ENCODE results near the gene B4GALT5.

The B4GALT5 gene

DNA sequence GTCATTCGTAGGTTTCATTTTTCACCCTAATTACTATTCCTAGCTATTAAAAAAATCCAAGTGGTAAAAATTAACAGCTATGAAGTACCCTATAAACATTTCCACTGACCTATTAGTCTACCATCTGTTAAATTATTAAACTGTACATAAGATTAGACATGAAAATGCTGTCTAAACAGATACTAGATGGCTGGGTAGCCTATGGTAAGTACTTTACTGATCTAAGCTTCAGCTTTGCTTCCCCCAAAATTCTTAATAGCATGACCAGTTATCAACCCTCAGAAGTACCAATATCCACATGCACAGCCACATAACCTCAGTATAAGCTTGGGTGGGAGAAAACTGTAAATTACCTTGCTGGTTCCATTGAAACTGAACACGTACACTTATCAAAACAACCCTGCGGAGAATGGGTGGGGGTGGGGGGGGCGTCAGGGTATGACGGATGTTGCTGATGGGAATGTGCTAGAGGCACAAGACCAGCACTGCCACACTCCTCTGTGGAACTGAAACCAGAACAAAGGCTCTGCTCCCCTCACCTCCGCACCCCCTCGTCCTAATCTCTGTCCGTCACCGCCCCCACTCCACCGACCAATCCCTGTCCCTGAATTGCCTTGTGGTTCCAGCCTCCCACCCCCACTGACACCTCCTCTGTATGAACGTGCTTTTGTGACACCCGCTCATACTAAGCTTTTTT lies 45.3 kb downstream of the B4GALT5 start:
- TF ChIP-seq, protein P1, sequence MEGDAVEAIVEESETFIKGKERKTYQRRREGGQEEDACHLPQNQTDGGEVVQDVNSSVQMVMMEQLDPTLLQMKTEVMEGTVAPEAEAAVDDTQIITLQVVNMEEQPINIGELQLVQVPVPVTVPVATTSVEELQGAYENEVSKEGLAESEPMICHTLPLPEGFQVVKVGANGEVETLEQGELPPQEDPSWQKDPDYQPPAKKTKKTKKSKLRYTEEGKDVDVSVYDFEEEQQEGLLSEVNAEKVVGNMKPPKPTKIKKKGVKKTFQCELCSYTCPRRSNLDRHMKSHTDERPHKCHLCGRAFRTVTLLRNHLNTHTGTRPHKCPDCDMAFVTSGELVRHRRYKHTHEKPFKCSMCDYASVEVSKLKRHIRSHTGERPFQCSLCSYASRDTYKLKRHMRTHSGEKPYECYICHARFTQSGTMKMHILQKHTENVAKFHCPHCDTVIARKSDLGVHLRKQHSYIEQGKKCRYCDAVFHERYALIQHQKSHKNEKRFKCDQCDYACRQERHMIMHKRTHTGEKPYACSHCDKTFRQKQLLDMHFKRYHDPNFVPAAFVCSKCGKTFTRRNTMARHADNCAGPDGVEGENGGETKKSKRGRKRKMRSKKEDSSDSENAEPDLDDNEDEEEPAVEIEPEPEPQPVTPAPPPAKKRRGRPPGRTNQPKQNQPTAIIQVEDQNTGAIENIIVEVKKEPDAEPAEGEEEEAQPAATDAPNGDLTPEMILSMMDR (IDR thresholded peaks at IDR 0.05; ENCODE audit: low read depth, low read length), result no peak
- in situ Hi-C loops (cut with HindIII; ENCODE audit: low sequenced_read_pairs), result no loop called here
- DNase-seq (ENCODE audit: low read depth, low spot score), result no peak
- H3K4me3 ChIP-seq (ENCODE audit: low read depth, low read length), result no peak overlapping the region

DNA sequence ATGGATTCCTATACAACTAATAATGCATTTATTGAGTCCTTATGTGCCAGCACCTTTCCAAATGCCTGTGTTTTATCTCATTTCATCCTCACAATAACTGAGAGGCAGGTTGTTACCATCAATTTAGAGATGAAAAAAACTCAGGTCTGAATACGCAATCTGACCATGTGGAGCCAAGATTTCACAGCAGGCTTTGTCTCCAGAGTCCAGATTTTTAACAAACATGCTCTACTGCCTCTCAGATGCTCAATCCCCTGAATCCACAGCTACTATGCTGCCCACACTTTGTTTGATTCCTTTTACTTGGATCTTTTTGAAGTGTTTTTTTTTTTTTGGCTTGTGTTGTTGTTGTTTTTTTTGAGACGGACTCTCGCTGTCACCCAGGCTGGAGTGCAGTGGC lies 46.8 kb downstream of the B4GALT5 start:
- H3K4me3 ChIP-seq (ENCODE audit: low read depth, low read length), result no peak overlapping the region
- DNase-seq (ENCODE audit: low read depth, low spot score), result no peak
- TF ChIP-seq, protein P1 (IDR thresholded peaks at IDR 0.05; ENCODE audit: low read depth, low read length), result no peak
- in situ Hi-C loops (cut with HindIII; ENCODE audit: low sequenced_read_pairs), result no loop called here

DNA sequence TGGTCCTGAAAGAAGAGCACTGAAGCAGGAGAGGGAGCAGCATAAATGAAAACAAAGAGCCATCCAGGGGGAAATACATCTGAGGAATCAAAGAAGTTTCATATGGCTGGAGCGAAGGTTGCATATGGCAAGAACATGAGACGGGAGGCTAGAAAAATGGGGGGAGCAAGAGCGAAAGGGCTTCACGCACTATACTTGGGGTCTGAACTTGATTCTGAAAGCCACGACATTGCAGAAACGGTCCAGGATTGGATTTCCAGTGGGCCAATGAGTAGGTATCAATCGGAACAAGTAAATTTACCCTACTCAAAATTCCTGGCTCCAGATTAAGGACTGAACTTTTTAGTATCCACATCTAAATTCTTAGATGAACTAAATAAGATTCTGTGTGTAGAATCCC lies 47.9 kb downstream of the B4GALT5 start:
- TF ChIP-seq, protein P1 (IDR thresholded peaks at IDR 0.05; ENCODE audit: low read depth, low read length), result no peak
- H3K4me3 ChIP-seq (ENCODE audit: low read depth, low read length), result no peak overlapping the region
- DNase-seq (ENCODE audit: low read depth, low spot score), result no peak
- in situ Hi-C loops (cut with HindIII; ENCODE audit: low sequenced_read_pairs), result no loop called here

DNA sequence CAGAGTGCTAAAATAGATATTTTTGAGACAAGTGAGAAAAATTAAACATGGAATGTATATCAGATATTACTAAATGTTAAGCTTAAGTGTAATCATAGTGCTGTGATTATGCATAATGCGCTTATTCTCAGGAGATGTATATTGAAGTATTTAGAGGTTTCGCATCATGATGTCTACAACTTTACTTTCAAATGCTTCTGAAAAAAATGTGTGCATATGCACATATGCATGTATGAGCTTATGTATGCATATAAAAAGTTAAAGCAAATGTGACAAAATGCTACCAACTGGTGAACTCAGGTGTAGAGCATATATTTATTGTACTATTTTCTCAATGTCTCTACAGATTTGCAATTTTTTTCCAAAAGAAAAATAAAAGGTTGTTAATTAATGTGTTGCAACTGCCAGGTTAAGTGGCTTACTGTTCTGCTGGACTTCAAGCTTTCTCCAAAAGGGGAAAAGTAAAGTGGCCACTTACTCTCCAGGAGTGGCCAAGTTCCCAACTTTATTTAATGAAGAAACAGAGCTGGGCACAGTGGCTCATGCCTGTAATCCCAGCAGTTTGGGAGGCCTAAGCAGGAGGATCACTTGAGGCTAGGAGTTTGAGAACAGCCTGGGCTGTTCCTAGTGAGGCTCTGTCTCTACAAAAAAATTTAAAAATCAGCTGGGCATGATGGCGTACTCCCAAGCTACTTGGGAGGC lies 48.9 kb downstream of the B4GALT5 start:
- in situ Hi-C loops (cut with HindIII; ENCODE audit: low sequenced_read_pairs), result no loop called here
- TF ChIP-seq, protein P1 (IDR thresholded peaks at IDR 0.05; ENCODE audit: low read depth, low read length), result no peak
- no peak for DNase-seq (ENCODE audit: low read depth, low spot score)
- no peak overlapping the region for H3K4me3 ChIP-seq (ENCODE audit: low read depth, low read length)

DNA sequence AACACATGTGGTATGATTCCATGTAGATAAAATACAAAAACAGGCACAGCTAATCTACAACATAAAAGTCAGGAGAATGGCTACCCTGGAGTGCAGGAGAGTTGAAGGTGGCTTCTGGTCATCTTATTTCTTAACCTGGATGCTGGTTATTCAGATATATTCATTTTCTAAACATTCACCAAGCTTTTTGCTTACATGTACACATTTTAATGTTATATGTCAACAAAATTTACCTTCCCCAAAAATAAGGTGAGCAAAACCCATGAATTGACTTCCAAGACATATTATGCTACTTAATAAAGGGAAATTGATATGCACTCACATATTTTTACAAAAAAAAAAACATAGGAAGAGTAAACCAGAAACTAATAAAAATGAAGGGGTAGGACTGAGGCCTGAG lies 50.6 kb downstream of the B4GALT5 start:
- DNase-seq (ENCODE audit: low read depth, low spot score), result no peak
- TF ChIP-seq, protein P1 (IDR thresholded peaks at IDR 0.05; ENCODE audit: low read depth, low read length), result no peak
- no peak overlapping the region for H3K4me3 ChIP-seq (ENCODE audit: low read depth, low read length)
- in situ Hi-C loops (cut with HindIII; ENCODE audit: low sequenced_read_pairs), result no loop called here

DNA sequence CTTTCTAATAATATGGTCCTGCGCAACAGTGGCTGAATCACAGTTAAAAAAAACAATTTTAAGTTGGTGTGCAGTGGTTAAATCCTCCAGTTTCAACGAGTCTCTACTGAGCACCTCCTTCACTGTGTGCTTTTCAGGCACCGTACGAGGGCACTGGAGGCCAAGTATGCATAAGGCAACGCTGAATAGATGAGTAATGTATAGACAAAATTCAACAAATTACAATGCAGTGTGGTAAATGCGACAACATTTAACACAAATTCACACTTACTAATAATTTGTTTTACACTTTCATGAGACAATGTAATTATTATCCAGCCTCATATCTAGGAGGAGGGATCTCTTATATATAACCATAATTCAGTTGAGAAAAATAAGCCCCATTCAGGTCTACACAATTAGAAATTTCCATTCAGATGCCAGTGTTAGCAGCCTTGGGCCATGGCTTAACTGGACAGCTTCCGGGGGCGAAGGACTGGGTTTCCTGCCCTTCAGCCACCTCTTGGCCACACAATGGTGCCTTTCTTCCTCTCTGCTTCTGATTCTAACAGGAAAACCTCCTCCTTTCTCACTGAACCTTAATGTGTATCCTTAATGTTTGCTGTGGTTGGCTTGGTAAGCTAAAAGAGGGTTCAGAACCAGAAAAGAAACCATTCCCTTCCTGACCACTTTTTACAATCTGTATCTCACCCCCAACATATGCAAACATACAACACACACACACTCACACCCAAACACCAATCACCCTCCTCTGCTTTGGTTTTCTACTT lies 51.9 kb downstream of the B4GALT5 start:
- TF ChIP-seq, protein P1 (IDR thresholded peaks at IDR 0.05; ENCODE audit: low read depth, low read length), result no peak
- DNase-seq (ENCODE audit: low read depth, low spot score), result no peak
- H3K4me3 ChIP-seq (ENCODE audit: low read depth, low read length), result no peak overlapping the region
- in situ Hi-C loops (cut with HindIII; ENCODE audit: low sequenced_read_pairs), result no loop called here
